Testis (tissue), 3 donors: Measurements from ENCODE around the gene TELO2. TPM values are rescaled to one million over a fixed set of nuclear protein-coding genes. Genes with fewer than 3 reads are reported as not detected.
A peak's percentile ranks its signal among the peaks of the same experiment; 100 is the strongest.

Source experiments
- DNase-seq: peaks from one replicate; pipeline ENCODE4 v3.0.0-alpha.2; 2019
- H3K27ac ChIP-seq, 2 donors: fragments of 200-600 bp; sonication (generic); one replicate each; pipeline ENCODE4 v1.5.1; 2019
- H3K27me3 ChIP-seq: fragments of 200-600 bp; sonication (generic); one replicate; pipeline ENCODE4 v1.5.1; 2019
- H3K36me3 ChIP-seq: fragments of 200-600 bp; sonication (generic); one replicate; pipeline ENCODE4 v1.5.1; 2017; ENCODE audit warnings: low read depth; ENCODE audit errors: missing control alignments
- H3K4me1 ChIP-seq: fragments of 200-600 bp; sonication (generic); one replicate; pipeline ENCODE4 v1.5.1; 2019
- H3K4me3 ChIP-seq, 2 donors: fragments of 200-600 bp; sonication (generic); one replicate each; pipeline ENCODE4 v1.5.1; 2017 to 2019
- H3K9me3 ChIP-seq: fragments of 200-600 bp; sonication (generic); one replicate; pipeline ENCODE4 v1.5.1; 2017
- POLR2A ChIP-seq: fragments of 450-650 bp; IDR thresholded peaks from one replicate; pipeline ENCODE4 v1.6.1; 2017; ENCODE audit warnings: antibody characterized with exemption, mild to moderate bottlenecking, moderate library complexity
- WGBS, 2 donors: methylation state at CpG; one replicate each; pipeline ENCODE4 v1.1.5; 2018; 5-methylcytosine and 5-hydroxymethylcytosine counted together
- intact Hi-C: fragments of 100-400 bp; cut with DNase I; formaldehyde crosslinking; loops from one replicate; pipeline ENCODE4 v1.15.1; 2023; ENCODE audit warnings: low total_unique reads
- polyA plus RNA-seq: library from polyadenylated mRNA; stranded (reverse); fragments of 350-450 nt; fragmentation: Illumina TruSeq; extraction: RNeasy Lipid Tissue Mini Kit (QIAGEN cat#74804); gene quantifications from one replicate; pipeline ENCODE4 v1.2.3, GENCODE V29; 2014; ENCODE audit warnings: low read depth, low replicate concordance; ENCODE audit not compliant: insufficient read depth
- total RNA-seq, 2 donors: library from RNA; depleted of rRNA; stranded (reverse); fragments of >200 nt; gene quantifications; one replicate each; pipeline ENCODE4 v1.2.3, GENCODE V29; 2016
- TF ChIP-seq, protein P1 (sequence below), 3 experiments: fragments of 450-650 bp in 2 of 3; fragments of 200-600 bp in 1 of 3; sonication (generic) in 1 of 3; IDR thresholded peaks; one replicate each; pipeline ENCODE4 v1.5.1; 2016 to 2019; ENCODE audit warnings: antibody characterized with exemption in 3 of 3, mild to moderate bottlenecking in 2 of 3, moderate library complexity in 1 of 3

Gene TELO2
- total and polyA plus RNA-seq, 3 donors from 2014 or later = 25.7 to 46.0 (median 45.2) TPM

- WGBS, 2 donors = 60 to 81% methylated on average over 1 to 10 of the region's 10 CpGs
- Histone ChIP-seq H3K4me3 (peak overlapping the region in 1 of 2 donors; percentile 72), H3K27ac (peak overlapping the region; percentile 88 to 90), H3K27me3 (no peaks in the 10 kb centered on the region), H3K4me1 (peaks cover 52% of the 10 kb centered on the region), H3K36me3 (no peaks in the 10 kb centered on the region), H3K9me3 (no peaks in the 10 kb centered on the region)
- intact Hi-C loops = loop anchor here (10.0 kb wide), 1 partner anchor 82 kb away; the partner anchor contains the start of genes CRAMP1 and IFT140
- no peak for DNase-seq
- TF ChIP-seq, protein P1, sequence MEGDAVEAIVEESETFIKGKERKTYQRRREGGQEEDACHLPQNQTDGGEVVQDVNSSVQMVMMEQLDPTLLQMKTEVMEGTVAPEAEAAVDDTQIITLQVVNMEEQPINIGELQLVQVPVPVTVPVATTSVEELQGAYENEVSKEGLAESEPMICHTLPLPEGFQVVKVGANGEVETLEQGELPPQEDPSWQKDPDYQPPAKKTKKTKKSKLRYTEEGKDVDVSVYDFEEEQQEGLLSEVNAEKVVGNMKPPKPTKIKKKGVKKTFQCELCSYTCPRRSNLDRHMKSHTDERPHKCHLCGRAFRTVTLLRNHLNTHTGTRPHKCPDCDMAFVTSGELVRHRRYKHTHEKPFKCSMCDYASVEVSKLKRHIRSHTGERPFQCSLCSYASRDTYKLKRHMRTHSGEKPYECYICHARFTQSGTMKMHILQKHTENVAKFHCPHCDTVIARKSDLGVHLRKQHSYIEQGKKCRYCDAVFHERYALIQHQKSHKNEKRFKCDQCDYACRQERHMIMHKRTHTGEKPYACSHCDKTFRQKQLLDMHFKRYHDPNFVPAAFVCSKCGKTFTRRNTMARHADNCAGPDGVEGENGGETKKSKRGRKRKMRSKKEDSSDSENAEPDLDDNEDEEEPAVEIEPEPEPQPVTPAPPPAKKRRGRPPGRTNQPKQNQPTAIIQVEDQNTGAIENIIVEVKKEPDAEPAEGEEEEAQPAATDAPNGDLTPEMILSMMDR (IDR thresholded peaks at IDR 0.05) = no peak
- TF ChIP-seq POLR2A = no peak
These were observed 39.6 kb downstream of the TELO2 start for GRCh38 chr16:1532771-1533170.

DNA sequence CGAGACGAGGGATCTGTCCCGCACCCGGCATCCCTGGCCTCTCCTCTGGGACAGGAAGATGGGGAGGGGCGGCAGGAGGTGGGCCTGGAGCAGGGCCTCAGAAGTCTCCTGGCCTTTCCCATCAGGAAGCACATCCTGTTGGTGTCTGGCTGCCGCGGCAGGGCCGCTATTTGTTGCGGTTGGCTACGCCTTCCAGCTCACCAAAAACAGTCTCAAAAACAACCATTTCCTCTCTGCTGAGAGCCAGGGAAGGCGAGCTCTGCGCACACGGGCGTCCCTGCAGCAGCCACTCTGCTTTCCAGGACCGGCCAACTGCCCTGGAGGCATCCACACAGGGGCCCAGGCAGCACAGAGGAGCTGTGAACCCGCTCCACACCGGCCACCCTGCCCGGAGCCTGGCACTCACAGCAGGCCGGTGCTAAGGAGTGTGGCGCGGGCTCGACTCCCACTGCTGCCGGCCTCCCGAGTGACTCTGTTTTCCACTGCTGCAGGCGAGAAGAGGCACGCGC is 40.3 kb downstream of the TELO2 start, which contains the start of gene TMEM204:
TMEM204 (plus strand) TSS at position 224 of the 509 bp plus-strand sequence. CDS start 610 bp downstream, outside the sequence.
- H3K4me3 ChIP-seq = peak within 1 kb of the TSS; percentile 57 to 72
- peak; percentile 65 for DNase-seq
- peak within 1 kb of the TSS; percentile 88 to 90 for H3K27ac ChIP-seq
- H3K4me1 ChIP-seq = peaks cover 51% of the 10 kb centered on the region
- intact Hi-C loops = loop anchor here (10.0 kb wide), 1 partner anchor 81 kb away; the partner anchor contains the start of genes CRAMP1 and IFT140
- 33 to 62% methylated on average over 16 to 27 of the region's 27 CpGs for WGBS, 2 donors
- H3K9me3 ChIP-seq = no peaks in the 10 kb centered on the region
- no peaks in the 10 kb centered on the region for H3K27me3 ChIP-seq
- TF ChIP-seq POLR2A = no peak
- TF ChIP-seq, protein P1 (IDR thresholded peaks at IDR 0.05) = no peak
- no peaks in the 10 kb centered on the region for H3K36me3 ChIP-seq

DNA sequence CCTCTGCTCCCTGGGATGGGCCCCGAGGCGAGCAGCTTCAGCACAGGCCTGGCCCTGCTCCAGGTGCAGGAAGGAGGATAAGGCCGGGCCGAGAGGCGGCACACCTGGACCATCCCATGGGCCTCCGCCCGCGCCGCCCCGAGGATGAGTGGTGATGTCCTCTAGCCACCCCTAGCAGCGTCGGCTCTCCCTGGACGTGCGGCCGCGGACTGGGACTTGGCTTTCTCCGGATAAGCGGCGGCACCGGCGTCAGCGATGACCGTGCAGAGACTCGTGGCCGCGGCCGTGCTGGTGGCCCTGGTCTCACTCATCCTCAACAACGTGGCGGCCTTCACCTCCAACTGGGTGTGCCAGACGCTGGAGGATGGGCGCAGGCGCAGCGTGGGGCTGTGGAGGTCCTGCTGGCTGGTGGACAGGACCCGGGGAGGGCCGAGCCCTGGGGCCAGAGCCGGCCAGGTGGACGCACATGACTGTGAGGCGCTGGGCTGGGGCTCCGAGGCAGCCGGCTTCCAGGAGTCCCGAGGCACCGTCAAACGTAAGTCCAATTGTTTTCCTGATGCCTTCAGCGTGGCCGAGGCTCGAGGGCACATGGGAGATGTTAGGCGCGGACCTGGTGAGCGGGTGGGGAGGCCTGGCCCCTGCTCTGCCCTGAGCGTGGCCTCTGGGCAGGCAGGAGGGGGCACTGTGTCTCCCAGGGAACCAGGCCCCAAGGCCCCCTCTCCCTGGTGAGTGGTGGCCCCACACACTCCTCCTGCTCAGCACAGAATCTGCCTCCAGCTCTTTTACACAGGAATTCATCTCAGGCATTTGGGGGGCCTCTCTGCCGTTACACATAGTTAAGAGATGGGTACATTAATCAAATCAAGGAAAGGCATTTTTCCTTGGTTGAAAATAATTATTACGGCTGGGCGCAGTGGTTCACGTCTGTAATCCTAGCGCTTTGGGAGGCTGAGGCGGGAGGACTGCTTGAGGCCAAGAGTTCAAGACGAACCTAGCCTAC is 41.2 kb downstream of the TELO2 start:
- Histone ChIP-seq H3K4me1 (peaks cover 43% of the 10 kb centered on the region), H3K27me3 (no peaks in the 10 kb centered on the region), H3K4me3 (peak overlapping the region; percentile 57 to 72), H3K27ac (peak overlapping the region; percentile 88 to 90), H3K9me3 (no peaks in the 10 kb centered on the region), H3K36me3 (no peaks in the 10 kb centered on the region)
- 57 to 72% methylated on average over 47 to 56 of the region's 57 CpGs for WGBS, 2 donors
- intact Hi-C loops = loop anchor here (10.0 kb wide), 1 partner anchor 80 kb away; the partner anchor contains the start of genes CRAMP1 and IFT140
- no peak for DNase-seq
- TF ChIP-seq, protein P1 (IDR thresholded peaks at IDR 0.05) = no peak
- no peak for TF ChIP-seq POLR2A

- TF ChIP-seq POLR2A = no peak
- TF ChIP-seq, protein P1 (IDR thresholded peaks at IDR 0.05) = no peak
- no peak for DNase-seq
- Histone ChIP-seq H3K36me3 (no peaks in the 10 kb centered on the region), H3K27ac (peak overlapping the region; percentile 88 to 90), H3K9me3 (no peaks in the 10 kb centered on the region), H3K27me3 (no peaks in the 10 kb centered on the region), H3K4me1 (peaks cover 36% of the 10 kb centered on the region), H3K4me3 (peak overlapping the region; percentile 57 to 72)
- intact Hi-C loops = loop anchor here (10.0 kb wide), 1 partner anchor 79 kb away; the partner anchor contains the start of genes CRAMP1 and IFT140
- WGBS, 2 donors = 45 to 60% methylated on average over 26 to 39 of the region's 39 CpGs
These were observed 42.5 kb downstream of the TELO2 start for GRCh38 chr16:1535391-1536291.
